Testis (tissue), 5 donors: ENCODE measurements around the gene ARL6IP4. TPM values are rescaled to one million over a fixed set of nuclear protein-coding genes. Genes with fewer than 3 reads are reported as not detected.

Experiments
- DNase-seq: peaks from one replicate; pipeline ENCODE4 v3.0.0-alpha.2; 2019
- H3K27ac ChIP-seq, 2 donors: fragments of 200-600 bp; sonication (generic); one replicate each; pipeline ENCODE4 v1.5.1; 2019
- H3K27me3 ChIP-seq: fragments of 200-600 bp; sonication (generic); one replicate; pipeline ENCODE4 v1.5.1; 2019
- H3K36me3 ChIP-seq: fragments of 200-600 bp; sonication (generic); one replicate; pipeline ENCODE4 v1.5.1; 2017; ENCODE audit warnings: low read depth; ENCODE audit errors: missing control alignments
- H3K4me1 ChIP-seq: fragments of 200-600 bp; sonication (generic); one replicate; pipeline ENCODE4 v1.5.1; 2019
- H3K4me3 ChIP-seq, 2 donors: fragments of 200-600 bp; sonication (generic); one replicate each; pipeline ENCODE4 v1.5.1; 2017 to 2019
- H3K9me3 ChIP-seq: fragments of 200-600 bp; sonication (generic); one replicate; pipeline ENCODE4 v1.5.1; 2017
- POLR2A ChIP-seq: fragments of 450-650 bp; IDR thresholded peaks from one replicate; pipeline ENCODE4 v1.6.1; 2017; ENCODE audit warnings: antibody characterized with exemption, mild to moderate bottlenecking, moderate library complexity
- WGBS, 2 donors: methylation state at CpG; one replicate each; pipeline ENCODE4 v1.1.5; 2018; 5-methylcytosine and 5-hydroxymethylcytosine counted together
- intact Hi-C: fragments of 100-400 bp; cut with DNase I; formaldehyde crosslinking; loops from one replicate; pipeline ENCODE4 v1.15.1; 2023; ENCODE audit warnings: low total_unique reads
- long read RNA-seq, 2 donors: transcript quantifications; one replicate each; lab custom pipeline, GENCODE V29; 2026
- polyA plus RNA-seq: library from polyadenylated mRNA; stranded (reverse); fragments of 350-450 nt; fragmentation: Illumina TruSeq; extraction: RNeasy Lipid Tissue Mini Kit (QIAGEN cat#74804); gene quantifications from one replicate; pipeline ENCODE4 v1.2.3, GENCODE V29; 2014; ENCODE audit warnings: low read depth, low replicate concordance; ENCODE audit not compliant: insufficient read depth
- total RNA-seq, 2 donors: library from RNA; depleted of rRNA; stranded (reverse); fragments of >200 nt; gene quantifications; one replicate each; pipeline ENCODE4 v1.2.3, GENCODE V29; 2016
- TF ChIP-seq, protein P1 (sequence below), 3 experiments: fragments of 450-650 bp in 2 of 3; fragments of 200-600 bp in 1 of 3; sonication (generic) in 1 of 3; IDR thresholded peaks; one replicate each; pipeline ENCODE4 v1.5.1; 2016 to 2019; ENCODE audit warnings: antibody characterized with exemption in 3 of 3, mild to moderate bottlenecking in 2 of 3, moderate library complexity in 1 of 3

Gene ARL6IP4
- 100 to 1,000 TPM; 169 to 190 TPM for total RNA-seq
- polyA plus RNA-seq = 210 TPM
- long read RNA-seq, donor 1, transcript ARL6IP4-210 (6 exons, 1,491 nt) = major isoform, 18 of 218 reads
- long read RNA-seq, donor 1, transcript ARL6IP4-220 (6 exons, 1,591 nt) = minor isoform, 15 of 218 reads
- long read RNA-seq, donor 1, transcript ARL6IP4-213 (2 exons, 562 nt) = minor isoform, 11 of 218 reads
- long read RNA-seq, donor 1, transcript ARL6IP4-208 (6 exons, 796 nt) = minor isoform, 14 of 218 reads
- long read RNA-seq, donor 1, partial matches to known transcripts = 125 of 218 reads
- long read RNA-seq, donor 1, other reads (novel, unspliced or antisense) = 24 of 218 reads
- long read RNA-seq, donor 2, transcript ARL6IP4-220 (6 exons, 1,591 nt) = major isoform, 5 of 66 reads
- long read RNA-seq, donor 2, transcript ARL6IP4-214 (5 exons, 1,273 nt) = major isoform, 5 of 66 reads
- long read RNA-seq, donor 2, partial matches to known transcripts = 34 of 66 reads
- long read RNA-seq, donor 2, other reads (novel, unspliced or antisense) = 7 of 66 reads

DNA sequence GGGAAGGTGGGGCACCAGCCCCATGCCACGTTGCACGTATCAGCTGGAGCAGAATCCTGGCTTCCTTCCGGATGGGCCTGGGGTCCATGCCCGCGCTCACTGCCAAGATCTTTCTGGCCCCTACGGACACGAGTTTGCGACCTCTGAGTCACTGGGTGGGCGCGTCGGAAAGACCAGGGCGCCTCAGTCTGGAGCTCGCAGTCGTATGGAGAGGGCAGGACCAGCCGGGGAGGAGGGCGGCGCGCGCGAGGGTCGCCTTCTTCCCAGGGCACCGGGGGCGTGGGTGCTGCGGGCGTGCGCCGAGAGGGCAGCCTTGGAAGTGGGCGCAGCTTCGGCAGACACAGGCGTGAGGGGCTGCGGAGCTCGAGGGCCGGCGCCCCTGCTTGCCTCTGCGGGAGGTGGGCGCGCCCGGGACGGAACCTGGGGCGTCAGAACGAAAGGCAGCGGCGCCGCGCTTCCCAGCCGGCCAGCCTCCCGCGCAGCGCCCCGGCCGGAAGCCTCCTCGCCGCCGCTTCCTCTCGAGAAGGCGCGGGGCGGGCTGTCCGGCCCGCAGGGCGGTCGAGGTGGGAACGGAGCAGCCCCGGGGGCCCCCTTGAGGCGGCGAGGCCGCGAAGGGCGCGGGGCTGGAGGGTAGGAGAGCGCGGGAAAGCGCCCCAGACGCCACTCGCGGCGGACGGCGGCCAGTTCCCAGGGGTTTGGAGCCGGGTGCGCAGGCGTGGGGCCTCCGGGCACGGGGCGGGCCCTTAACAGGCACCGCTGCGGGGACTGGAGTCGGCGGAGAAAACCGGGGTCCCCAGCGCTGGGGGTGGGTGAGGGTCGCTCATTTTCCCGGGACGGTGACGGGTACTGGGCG is at the start of gene ARL6IP4:
ARL6IP4 (plus strand) TSS at position 499 of the 853 bp plus-strand sequence. CDS start 459 bp downstream, outside the sequence.
- DNase-seq = peak; percentile 63
- Histone ChIP-seq H3K4me1 (peaks cover 62% of the 10 kb centered on the region), H3K36me3 (no peaks in the 10 kb centered on the region)

DNA sequence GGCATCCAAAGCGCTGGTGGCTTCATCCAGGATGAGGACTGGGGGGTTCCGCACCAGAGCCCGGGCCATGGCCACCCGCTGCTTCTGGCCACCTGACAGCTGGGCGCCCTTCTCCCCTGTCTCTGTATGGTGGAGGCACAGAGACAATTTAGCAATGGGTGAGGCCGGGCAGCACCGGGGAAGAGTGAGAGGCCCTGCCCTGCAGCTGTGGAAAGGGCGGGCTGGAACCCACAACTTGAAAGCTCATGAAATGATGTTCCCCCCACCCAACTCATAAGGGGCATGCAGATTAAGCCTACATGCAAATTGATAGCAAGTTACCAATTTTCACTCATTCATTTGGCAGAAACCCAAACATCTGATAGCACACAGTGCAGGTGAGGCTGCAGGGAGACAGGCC is 48.3 kb upstream of the ARL6IP4 start:
- WGBS, 2 donors = 94 to 100% methylated on average over 4 to 8 of the region's 8 CpGs
- Histone ChIP-seq H3K4me3 (no peak overlapping the region), H3K9me3 (no peaks in the 10 kb centered on the region), H3K36me3 (no peaks in the 10 kb centered on the region), H3K4me1 (no peaks in the 10 kb centered on the region), H3K27ac (no peak overlapping the region), H3K27me3 (no peaks in the 10 kb centered on the region)
- intact Hi-C loops = no loop called here
- no peak for DNase-seq
- TF ChIP-seq, protein P1, sequence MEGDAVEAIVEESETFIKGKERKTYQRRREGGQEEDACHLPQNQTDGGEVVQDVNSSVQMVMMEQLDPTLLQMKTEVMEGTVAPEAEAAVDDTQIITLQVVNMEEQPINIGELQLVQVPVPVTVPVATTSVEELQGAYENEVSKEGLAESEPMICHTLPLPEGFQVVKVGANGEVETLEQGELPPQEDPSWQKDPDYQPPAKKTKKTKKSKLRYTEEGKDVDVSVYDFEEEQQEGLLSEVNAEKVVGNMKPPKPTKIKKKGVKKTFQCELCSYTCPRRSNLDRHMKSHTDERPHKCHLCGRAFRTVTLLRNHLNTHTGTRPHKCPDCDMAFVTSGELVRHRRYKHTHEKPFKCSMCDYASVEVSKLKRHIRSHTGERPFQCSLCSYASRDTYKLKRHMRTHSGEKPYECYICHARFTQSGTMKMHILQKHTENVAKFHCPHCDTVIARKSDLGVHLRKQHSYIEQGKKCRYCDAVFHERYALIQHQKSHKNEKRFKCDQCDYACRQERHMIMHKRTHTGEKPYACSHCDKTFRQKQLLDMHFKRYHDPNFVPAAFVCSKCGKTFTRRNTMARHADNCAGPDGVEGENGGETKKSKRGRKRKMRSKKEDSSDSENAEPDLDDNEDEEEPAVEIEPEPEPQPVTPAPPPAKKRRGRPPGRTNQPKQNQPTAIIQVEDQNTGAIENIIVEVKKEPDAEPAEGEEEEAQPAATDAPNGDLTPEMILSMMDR (IDR thresholded peaks at IDR 0.05) = no peak
- TF ChIP-seq POLR2A = no peak

More for the DNA sequence above, at the start of gene ARL6IP4:
- TF ChIP-seq POLR2A = peak; percentile 10
- TF ChIP-seq, protein P1 (IDR thresholded peaks at IDR 0.05) = no peak
- peak within 1 kb of the TSS; percentile 89 to 92 for H3K27ac ChIP-seq
- no peaks in the 10 kb centered on the region for H3K9me3 ChIP-seq
- intact Hi-C loops = loop anchor here (5.0 to 10.0 kb wide), 2 partner anchors 164 to 252 kb away; partner anchors contain the start of genes MPHOSPH9 and MTRFR
- 0% methylated on average over 73 of the region's 96 CpGs; no CpG with 5 or more reads in 1 of the 2 donors for WGBS, 2 donors
- H3K27me3 ChIP-seq = no peaks in the 10 kb centered on the region
- H3K4me3 ChIP-seq = peak within 1 kb of the TSS; percentile 94 to 97

GRCh38 chr12:122934722-122935121 is 45.8 kb upstream of the ARL6IP4 start:
- Histone ChIP-seq H3K27me3 (no peaks in the 10 kb centered on the region), H3K4me3 (no peak overlapping the region), H3K9me3 (no peaks in the 10 kb centered on the region), H3K4me1 (no peaks in the 10 kb centered on the region), H3K27ac (no peak overlapping the region), H3K36me3 (no peaks in the 10 kb centered on the region)
- TF ChIP-seq POLR2A = no peak
- TF ChIP-seq, protein P1 (IDR thresholded peaks at IDR 0.05) = no peak
- DNase-seq = no peak
- intact Hi-C loops = no loop called here
- WGBS, 2 donors = 76 to 84% methylated on average over 3 of the region's 3 CpGs

- TF ChIP-seq POLR2A = no peak
- TF ChIP-seq, protein P1 (IDR thresholded peaks at IDR 0.05) = no peak
- H3K27ac ChIP-seq = no peak overlapping the region
- no peaks in the 10 kb centered on the region for H3K4me1 ChIP-seq
- no peak overlapping the region for H3K4me3 ChIP-seq
- no peaks in the 10 kb centered on the region for H3K36me3 ChIP-seq
- intact Hi-C loops = no loop called here
- H3K27me3 ChIP-seq = no peaks in the 10 kb centered on the region
- WGBS, 2 donors = 86 to 95% methylated on average over 5 to 8 of the region's 8 CpGs
- DNase-seq = no peak
- no peaks in the 10 kb centered on the region for H3K9me3 ChIP-seq
Measured at GRCh38 chr12:122935318-122935717, 45.2 kb upstream of the ARL6IP4 start.
